ENCODE data around the gene SEZ6L.

DNA sequence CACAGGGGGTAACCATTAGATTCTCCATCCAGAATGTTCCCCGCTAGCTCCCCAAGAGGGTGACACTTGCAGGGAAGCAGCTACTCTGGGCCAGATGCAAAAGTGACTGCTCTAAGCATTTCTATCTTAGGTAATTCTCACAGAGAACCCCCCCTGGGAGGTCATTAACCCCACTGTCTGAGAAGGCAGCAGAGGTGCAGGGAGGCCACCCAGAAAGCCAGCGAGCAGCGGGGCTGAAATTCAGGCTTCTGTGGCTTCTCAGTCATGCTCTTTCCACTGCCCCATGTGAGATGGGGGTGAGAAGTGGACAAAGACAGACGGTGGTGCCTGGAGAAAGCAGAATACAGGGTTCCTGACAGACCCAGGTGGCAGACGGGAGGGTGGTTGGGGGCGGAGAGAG is 145.4 kb downstream of the SEZ6L start:
- TF ChIP-seq, protein P1, sequence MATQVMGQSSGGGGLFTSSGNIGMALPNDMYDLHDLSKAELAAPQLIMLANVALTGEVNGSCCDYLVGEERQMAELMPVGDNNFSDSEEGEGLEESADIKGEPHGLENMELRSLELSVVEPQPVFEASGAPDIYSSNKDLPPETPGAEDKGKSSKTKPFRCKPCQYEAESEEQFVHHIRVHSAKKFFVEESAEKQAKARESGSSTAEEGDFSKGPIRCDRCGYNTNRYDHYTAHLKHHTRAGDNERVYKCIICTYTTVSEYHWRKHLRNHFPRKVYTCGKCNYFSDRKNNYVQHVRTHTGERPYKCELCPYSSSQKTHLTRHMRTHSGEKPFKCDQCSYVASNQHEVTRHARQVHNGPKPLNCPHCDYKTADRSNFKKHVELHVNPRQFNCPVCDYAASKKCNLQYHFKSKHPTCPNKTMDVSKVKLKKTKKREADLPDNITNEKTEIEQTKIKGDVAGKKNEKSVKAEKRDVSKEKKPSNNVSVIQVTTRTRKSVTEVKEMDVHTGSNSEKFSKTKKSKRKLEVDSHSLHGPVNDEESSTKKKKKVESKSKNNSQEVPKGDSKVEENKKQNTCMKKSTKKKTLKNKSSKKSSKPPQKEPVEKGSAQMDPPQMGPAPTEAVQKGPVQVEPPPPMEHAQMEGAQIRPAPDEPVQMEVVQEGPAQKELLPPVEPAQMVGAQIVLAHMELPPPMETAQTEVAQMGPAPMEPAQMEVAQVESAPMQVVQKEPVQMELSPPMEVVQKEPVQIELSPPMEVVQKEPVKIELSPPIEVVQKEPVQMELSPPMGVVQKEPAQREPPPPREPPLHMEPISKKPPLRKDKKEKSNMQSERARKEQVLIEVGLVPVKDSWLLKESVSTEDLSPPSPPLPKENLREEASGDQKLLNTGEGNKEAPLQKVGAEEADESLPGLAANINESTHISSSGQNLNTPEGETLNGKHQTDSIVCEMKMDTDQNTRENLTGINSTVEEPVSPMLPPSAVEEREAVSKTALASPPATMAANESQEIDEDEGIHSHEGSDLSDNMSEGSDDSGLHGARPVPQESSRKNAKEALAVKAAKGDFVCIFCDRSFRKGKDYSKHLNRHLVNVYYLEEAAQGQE (IDR thresholded peaks at IDR 0.05; ENCODE audit: borderline replicate concordance), result no peak
- TF ChIP-seq, protein P2, sequence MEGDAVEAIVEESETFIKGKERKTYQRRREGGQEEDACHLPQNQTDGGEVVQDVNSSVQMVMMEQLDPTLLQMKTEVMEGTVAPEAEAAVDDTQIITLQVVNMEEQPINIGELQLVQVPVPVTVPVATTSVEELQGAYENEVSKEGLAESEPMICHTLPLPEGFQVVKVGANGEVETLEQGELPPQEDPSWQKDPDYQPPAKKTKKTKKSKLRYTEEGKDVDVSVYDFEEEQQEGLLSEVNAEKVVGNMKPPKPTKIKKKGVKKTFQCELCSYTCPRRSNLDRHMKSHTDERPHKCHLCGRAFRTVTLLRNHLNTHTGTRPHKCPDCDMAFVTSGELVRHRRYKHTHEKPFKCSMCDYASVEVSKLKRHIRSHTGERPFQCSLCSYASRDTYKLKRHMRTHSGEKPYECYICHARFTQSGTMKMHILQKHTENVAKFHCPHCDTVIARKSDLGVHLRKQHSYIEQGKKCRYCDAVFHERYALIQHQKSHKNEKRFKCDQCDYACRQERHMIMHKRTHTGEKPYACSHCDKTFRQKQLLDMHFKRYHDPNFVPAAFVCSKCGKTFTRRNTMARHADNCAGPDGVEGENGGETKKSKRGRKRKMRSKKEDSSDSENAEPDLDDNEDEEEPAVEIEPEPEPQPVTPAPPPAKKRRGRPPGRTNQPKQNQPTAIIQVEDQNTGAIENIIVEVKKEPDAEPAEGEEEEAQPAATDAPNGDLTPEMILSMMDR (IDR thresholded peaks at IDR 0.05; ENCODE audit: poor library complexity, severe bottlenecking), result no peak
- no peak for TF ChIP-seq SMC3 (conservative IDR thresholded peaks at IDR 0.05; ENCODE audit: poor library complexity)
- no peak for TF ChIP-seq POLR2AphosphoS5 (IDR thresholded peaks at IDR 0.05)

Measured in neural cell (in vitro differentiated cells).